ENCODE data around the gene CR1.
"Not testable (repeated sequence)": the region's sequence is repeated elsewhere in the genome, so short reads cannot be mapped to it uniquely, and the experiment has no call there.

CR1 gene

GRCh38 chr1:207682872-207683434, 187.0 kb downstream of the CR1 start:
- not testable (repeated sequence) for DNase-seq

- not testable (repeated sequence) for DNase-seq
Observed at GRCh38 chr1:207690551-207690950, 194.6 kb downstream of the CR1 start.

GRCh38 chr1:207691010-207691409, 195.1 kb downstream of the CR1 start:
- no peak for DNase-seq

All from Kasumi-1 (cell line).